HCT116 (cell line): ENCODE results near the gene POLK.

Experiments
- POLR2A ChIP-seq: IDR thresholded peaks from 2 replicates; pipeline ENCODE4 v1.7.0; 2011; ENCODE audit warnings: borderline replicate concordance; ENCODE audit not compliant: insufficient read depth, insufficient read length; ENCODE audit errors: extremely low read depth
- TF ChIP-seq, protein P1 (sequence below), 3 experiments: fragments of 200-600 bp in 1 of 3; sonication (generic) in 1 of 3; IDR thresholded peaks in 2 of 3; conservative IDR thresholded peaks in 1 of 3; 2 replicates each; pipeline ENCODE4 v1.5.1; 2012 to 2017; ENCODE audit warnings: low read depth in 2 of 3, low read length in 2 of 3, antibody characterized with exemption in 1 of 3, borderline replicate concordance in 1 of 3, control low read depth in 1 of 3, mild to moderate bottlenecking in 1 of 3, mixed read lengths in 1 of 3, mixed run types in 1 of 3, moderate library complexity in 1 of 3; ENCODE audit not compliant: insufficient read depth in 1 of 3

DNA sequence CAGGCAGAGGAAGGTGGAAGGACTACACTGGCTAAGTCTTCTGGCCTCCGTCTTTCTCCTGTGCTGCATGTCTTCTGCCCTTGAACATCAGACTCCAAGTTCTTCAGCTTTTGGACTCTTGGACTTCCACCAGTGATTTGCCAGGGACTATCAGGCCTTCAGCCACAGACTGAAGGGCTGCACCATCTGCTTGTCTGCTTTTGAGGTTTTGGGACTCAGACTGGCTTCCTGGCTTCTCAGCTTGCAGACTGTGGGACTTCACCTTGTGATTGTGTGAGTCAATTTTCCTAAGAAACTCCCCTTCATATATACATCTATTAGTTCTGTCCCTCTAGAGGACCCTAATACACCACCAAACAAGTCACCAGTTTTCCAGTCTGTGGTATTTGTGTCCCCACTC is 89.9 kb downstream of the POLK start:
- TF ChIP-seq POLR2A = no peak
- TF ChIP-seq, protein P1, sequence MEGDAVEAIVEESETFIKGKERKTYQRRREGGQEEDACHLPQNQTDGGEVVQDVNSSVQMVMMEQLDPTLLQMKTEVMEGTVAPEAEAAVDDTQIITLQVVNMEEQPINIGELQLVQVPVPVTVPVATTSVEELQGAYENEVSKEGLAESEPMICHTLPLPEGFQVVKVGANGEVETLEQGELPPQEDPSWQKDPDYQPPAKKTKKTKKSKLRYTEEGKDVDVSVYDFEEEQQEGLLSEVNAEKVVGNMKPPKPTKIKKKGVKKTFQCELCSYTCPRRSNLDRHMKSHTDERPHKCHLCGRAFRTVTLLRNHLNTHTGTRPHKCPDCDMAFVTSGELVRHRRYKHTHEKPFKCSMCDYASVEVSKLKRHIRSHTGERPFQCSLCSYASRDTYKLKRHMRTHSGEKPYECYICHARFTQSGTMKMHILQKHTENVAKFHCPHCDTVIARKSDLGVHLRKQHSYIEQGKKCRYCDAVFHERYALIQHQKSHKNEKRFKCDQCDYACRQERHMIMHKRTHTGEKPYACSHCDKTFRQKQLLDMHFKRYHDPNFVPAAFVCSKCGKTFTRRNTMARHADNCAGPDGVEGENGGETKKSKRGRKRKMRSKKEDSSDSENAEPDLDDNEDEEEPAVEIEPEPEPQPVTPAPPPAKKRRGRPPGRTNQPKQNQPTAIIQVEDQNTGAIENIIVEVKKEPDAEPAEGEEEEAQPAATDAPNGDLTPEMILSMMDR (IDR thresholded peaks at IDR 0.05 in 2 of 3, conservative IDR thresholded peaks at IDR 0.05 in 1 of 3; ENCODE audit: borderline replicate concordance in 1 of 3, insufficient read depth in 1 of 3, low read depth in 2 of 3, low read length in 2 of 3) = no peak
